GM23248 (cell line): ENCODE data around the gene NUP93.

Experiments used
- EZH2 ChIP-seq: fragments of 200-600 bp; sonication (generic); IDR thresholded peaks from 2 replicates; pipeline ENCODE4 v1.6.1; 2018; ENCODE audit warnings: antibody characterized with exemption, mild to moderate bottlenecking; ENCODE audit not compliant: insufficient read depth, poor library complexity, severe bottlenecking
- EZH2phosphoT487 ChIP-seq: fragments of 200-600 bp; sonication (generic); IDR thresholded peaks from 2 replicates; pipeline ENCODE4 v1.6.1; 2018; ENCODE audit warnings: antibody characterized with exemption, moderate library complexity, mild to moderate bottlenecking, low read depth; ENCODE audit not compliant: insufficient read depth

DNA sequence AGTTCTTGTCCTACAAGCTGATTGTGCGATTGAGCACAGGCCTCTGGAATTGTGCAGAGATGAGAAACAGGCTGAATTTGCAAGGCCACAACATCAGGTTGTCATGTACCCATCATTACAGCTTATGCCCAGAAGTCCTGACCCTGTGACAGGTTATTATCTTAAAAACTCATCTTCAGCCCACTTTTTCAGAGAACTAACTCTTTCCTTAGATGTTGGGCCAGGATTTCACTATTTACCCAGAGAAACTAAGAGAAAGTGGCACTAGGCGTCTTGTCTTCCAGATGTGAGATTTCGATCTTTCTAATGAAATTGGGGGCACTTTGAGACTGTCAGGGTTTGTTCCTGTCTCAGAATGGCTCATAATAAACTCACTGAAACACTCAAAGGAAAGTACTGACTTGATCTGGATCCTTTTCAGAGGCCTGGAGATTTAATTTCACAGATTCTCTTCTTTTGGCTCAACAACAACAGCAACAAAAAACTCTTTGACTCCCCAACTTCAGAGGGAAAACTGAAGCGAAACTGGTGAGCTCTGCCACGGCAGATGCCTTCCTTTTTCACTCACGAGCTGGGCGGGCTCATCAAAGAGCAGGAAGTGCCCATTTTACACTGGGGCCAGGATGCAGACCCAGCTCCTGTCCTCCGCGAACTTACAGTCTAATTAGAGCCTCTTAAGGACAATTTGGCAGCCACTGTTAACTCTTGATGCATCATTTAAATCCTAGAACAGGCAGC lies 117.4 kb downstream of the NUP93 start:
- TF ChIP-seq EZH2 (no peak), EZH2phosphoT487 (no peak)
